GM19238 (cell line): ENCODE data around the gene CST6.
"Not testable (repeated sequence)": the region's sequence is repeated elsewhere in the genome, so short reads cannot be mapped to it uniquely, and the experiment has no call there.

Experiments
- DNase-seq: peaks from one replicate; pipeline ENCODE4 v3.0.0; 2011; ENCODE audit warnings: low spot score; ENCODE audit not compliant: insufficient read length

CST6 gene

DNA sequence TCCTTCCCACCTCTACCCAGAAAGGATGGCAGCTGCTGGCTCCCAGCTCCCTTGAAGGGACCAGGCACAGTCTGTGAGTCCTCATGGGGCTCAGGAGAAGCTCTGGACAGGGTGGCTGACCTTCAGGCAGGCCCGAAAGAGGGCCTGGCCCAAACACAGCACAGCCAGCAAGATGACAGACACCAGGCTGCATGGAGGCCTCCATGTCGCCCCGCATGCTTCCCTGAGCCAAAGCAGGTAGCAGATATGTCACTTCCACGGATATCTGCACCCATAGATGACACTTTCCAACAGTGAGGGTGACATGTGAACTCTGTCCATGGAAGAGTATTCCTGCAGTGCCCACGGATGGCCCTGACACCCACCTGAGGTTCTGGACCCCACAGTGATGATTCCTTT, 28.2 kb upstream of the CST6 start:
- no peak for DNase-seq

DNA sequence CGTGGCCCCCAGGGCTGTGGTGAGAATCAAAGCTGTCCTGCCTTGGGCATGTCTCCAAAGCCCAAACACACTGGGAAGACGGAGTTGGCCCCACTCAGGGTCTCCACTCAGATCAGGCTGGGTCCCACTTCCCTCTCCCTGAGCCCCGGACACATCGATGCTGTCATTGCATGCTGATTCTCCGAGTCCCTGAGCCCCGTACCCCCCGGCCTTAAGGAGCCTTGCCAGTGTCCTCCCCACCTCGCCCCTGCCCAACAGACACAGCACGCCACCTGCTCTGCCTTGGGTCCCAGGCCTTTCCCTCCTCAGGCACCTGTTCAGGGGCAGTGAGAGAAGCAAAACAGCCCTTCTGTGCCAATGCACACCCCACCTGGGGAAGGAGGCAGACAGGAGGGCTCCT, 24.5 kb upstream of the CST6 start:
- no peak for DNase-seq

DNA sequence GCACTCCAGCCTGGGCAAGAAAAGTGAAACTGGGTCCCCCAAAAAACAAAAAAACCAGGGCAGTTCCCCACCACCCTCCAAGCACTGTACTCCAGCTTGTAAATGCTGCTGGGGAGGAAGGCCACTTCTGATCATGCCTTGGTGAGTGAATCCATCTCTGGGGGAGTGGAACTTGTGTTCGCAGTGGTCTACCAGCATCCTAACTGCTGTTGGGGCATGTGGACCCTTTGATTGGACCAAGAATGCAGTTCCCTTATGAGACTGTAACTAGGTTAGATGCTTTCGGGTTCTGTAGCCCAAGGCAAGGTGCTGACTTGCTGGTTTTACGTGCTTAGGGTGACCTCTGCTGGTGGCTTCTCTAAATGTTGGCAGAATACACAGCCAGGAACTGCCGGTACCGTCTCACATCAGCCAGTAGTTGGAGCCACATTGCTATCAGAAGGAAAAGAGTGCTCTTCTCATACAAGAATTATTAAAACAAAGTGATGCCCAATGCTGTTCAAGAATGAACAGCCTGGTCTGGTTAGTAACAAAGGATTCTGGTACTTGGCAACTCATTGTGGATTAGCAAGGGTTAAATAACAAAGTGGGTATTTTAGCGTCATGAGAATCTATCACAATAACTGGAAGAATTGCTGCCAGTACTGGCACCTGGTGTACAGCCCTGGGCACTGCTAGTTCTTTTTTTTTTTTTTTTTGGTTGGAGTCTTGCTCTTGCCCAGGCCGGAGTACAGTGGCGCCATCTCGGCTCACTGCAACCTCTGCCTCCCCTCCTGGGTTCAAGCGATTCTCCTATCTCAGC, 22.8 kb upstream of the CST6 start:
- DNase-seq, result peak; percentile 87

GRCh38 chr11:65992056-65992455, 19.8 kb upstream of the CST6 start:
- DNase-seq, result no peak

GRCh38 chr11:65997286-65997685, 14.5 kb upstream of the CST6 start:
- DNase-seq, result no peak

DNA sequence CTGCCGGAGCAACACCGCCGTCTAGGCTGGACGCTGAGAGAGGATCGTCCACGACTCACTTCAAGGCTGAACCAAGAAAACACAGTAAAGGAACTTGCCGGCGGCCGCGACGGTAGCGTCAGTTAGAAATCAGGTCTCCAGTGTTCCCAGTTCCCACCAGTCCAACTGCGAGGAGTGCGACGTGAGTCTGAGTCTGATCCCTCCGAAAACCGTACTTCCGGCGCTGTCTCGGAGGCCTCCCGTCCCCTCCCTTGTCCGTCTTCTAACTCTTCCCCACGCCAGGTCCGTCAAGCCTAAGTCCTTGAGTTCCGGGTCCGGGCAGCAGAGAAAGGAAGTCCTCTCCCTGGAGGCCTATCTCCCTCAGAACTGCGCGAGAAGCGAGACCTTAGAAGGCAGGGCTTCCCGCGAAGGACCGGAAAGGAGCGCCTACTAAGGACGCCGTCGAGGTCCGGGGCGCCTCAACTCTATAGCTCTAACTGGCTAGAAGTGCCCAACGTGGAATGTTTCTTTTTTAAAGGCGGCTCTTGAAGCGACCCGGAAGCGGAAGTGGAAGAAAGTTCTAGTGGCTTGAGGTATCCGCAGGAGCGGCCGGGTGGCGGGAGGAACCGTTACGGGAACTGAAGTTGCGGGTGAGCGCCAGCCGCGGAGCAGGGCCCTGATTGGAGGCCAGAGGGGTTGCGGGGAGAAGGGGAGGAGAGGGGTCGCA, 9.7 kb upstream of the CST6 start, which contains the start of the genes BANF1 and EIF1AD:
TSS of gene BANF1 (plus strand) at position 562 of the 706 bp plus-strand sequence. CDS start 748 bp downstream, outside the sequence.
TSS of gene EIF1AD (minus strand) at position 216 of the 706 bp plus-strand sequence. CDS start 1,768 bp downstream, outside the sequence.
- DNase-seq, result peak; percentile 92

DNA sequence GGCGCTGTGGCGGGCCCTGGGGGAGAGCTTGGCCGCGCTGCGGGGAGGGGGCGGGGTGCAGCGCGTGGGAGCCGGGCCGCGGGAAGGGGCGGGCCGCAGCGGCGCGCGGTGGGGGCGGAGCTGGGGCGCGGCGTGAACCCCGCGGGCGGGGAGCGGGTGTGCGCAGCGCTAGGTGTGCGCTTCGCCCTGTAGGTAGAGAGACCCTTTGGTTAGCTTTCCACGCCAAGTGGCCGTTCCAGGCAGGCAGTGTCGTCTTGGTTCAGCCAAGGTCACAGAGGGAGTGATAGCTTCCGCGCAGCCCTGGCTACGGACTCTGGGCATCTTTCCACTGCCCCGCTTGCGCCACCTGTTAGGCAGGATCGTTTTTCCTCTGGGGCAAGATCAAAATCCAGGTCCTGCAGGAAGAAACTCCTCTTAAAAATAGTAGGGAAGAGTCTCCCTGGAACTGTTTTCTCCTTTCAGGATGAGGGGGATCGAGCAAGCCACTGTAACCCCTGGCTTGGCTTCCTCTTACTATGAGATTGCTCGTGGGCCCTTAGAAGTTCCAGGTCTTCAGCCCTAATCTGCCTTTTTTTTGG, 9.1 kb upstream of the CST6 start:
- peak; percentile 75 for DNase-seq

DNA sequence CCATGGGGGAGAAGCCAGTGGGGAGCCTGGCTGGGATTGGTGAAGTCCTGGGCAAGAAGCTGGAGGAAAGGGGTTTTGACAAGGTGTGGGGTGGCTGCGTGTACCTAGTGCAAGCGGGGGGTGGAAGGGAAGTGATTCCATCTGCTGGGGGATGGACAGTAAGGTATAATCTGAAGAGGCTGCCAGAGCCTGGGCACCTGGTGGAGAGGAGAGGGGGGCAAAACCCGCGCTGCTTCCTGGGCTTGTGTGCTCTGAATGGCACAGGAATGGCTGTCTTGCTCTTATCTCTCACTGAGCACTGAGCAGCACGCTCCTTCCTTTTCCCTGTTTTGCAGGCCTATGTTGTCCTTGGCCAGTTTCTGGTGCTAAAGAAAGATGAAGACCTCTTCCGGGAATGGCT, 8.5 kb upstream of the CST6 start:
- DNase-seq, result no peak

GRCh38 chr11:66004186-66004585, 7.6 kb upstream of the CST6 start:
- DNase-seq, result no peak

GRCh38 chr11:66006134-66006890, 5.5 kb upstream of the CST6 start:
- no peak for DNase-seq

- DNase-seq, result no peak
Measured at GRCh38 chr11:66006891-66007176, 5.0 kb upstream of the CST6 start.

DNA sequence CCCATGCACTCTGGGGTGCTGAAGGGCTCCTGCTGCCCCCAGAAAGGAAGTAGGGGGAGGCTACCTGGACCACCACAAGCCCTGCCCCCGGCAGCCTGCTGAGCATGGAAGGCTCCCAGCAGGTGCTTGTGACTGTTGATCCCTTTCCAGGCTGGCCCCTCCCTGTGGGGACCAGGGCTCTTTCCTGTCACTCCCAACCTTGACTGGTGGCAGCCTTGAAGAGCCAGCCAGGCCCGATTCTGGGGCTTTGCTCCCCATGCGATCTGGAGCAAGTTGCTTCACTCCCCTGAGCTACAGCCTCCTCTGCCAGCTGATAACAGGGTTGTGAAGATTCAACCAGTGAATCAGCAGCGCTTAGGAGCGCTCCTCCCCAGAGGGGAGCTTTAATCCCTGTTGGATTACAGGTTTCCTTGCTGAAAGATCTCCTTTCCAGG, 4.6 kb upstream of the CST6 start:
- no peak for DNase-seq

GRCh38 chr11:66008095-66008467, 3.7 kb upstream of the CST6 start:
- no peak for DNase-seq

GRCh38 chr11:66008468-66009101, 3.2 kb upstream of the CST6 start:
- no peak for DNase-seq

DNA sequence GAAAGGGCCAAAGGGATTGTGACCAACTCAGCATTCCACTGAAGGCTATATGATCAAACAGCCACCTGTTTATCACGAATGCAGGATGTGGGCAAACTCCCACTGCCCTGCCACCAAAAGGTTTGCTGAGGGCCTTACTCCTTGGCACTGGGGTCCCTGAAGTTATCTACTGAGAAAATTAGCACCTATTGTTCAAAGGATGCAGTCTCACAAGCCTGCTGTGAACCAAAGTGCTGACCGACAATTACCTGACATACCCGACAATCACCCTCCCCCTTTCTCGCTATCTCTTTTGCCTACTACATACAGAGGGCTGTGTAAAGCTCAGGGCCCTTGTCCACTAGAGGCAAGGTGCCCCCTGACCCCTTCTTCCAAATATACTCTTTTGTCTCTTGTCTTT, 1.8 kb upstream of the CST6 start:
- DNase-seq, result not testable (repeated sequence)

GRCh38 chr11:66011239-66011784, 496 bp upstream of the CST6 start:
- no peak for DNase-seq

DNA sequence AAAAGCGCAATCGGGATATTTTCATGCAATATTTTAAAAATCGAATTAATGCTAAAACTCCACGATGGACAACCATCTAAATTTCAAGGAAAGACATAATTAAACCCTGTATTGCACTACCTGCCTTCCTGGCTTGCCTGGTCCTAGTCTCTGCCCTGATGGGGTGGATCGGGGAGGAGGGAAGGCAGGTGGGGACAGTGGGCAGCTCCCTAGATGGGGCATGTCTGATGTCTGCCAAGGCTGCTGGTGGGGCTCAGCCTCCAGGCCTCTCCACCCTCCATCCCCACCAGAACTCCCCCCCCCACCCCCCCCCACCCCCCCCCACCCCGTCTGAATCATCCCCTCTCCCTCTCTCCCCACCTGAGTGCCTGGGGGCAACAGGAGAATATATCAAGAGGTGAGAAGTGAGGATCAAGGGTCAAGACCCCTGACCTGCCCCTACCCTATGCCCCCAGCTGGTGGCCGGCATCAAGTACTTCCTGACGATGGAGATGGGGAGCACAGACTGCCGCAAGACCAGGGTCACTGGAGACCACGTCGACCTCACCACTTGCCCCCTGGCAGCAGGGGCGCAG, 650 bp downstream of the CST6 start:
- no peak for DNase-seq

- no peak for DNase-seq
Measured at GRCh38 chr11:66012946-66013761, 1.3 kb downstream of the CST6 start.

DNA sequence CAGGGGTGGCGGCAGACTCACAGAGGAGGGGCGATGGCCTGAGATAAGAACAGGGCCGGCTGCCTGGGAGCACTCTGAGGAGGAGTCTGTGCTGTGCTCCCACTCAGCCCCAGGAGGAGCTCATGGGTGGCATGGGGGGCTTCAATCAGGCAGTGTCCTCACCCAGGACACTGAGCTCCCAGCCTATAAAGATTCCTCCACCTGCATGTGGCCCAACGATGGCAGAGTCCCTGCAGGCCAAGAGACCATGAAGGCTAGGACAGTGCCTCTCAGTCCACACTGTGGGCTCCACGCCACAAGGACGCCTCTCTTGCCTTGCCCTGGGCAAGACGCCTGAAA, 1.9 kb downstream of the CST6 start:
- DNase-seq, result no peak
